Activated effector memory CD4-positive, alpha-beta T cell treated with Interleukin-2 at 50 U/mL for 16 hours (primary cell): ENCODE data around the gene SNX14.
"Not testable (repeated sequence)": the region's sequence is repeated elsewhere in the genome, so short reads cannot be mapped to it uniquely, and the experiment has no call there.

Experiments
- DNase-seq: peaks from one replicate; pipeline ENCODE4 v3.0.0-alpha.2; 2020

The SNX14 gene

GRCh38 chr6:85585741-85586140 lies 7.9 kb downstream of the SNX14 start:
- DNase-seq: no peak

DNA sequence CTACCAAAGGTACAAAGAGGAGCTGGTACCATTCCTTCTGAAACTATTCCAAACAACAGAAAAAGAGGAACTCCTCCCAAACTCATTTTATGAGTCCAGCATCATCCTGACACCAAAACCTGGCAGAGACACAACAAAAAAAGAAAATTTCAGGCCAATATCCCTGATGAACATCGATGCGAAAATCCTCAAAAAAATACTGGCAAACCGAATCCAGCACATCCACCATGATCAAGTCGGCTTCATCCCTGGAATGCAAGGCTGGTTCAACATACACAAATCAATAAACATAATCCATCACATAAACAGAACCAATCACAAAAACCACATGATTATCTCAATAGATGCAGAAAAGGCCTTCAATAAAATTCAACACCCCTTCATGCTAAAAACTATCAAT lies 10.8 kb downstream of the SNX14 start:
- not testable (repeated sequence) for DNase-seq

- no peak for DNase-seq
Observed at GRCh38 chr6:85581572-85581971, 12.1 kb downstream of the SNX14 start.

- DNase-seq: no peak
Observed at GRCh38 chr6:85580878-85581267, 12.8 kb downstream of the SNX14 start.

DNA sequence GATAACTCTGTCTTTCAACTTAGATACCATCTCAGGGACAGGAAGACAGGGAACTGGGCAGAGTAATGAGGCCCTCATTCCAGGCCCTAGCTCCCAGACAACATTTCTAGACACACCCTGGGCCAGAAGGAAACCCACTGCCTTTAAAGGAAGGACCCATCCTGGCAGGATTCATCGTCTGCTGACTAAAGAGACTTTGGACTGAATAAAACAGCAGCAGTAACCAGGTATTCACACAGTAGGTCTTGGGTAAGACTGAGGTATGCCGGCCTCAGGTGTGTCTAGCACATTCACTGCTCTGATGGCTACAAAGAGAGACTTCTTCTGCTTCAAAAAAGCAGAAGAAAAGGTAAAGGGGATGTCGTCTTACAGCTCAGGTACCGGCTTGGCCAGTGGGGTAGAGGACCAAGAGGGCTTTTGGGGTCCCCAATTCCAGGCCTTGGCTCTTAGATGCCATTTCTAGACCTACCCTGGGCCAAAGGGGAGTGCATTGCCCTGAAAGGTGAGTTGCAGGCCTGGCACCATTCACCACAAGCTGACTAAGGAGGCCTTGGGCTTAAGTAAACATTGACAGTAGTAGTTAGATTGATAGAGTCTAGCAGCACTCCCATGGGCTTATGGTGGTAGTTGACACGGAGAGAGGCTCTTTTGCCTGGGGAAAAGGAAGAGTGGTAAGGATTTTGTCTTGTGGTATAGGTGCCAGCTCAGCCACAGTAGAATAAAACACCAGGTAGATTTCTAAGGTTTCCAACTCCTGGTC lies 13.4 kb downstream of the SNX14 start:
- DNase-seq: no peak

- no peak for DNase-seq
Observed at GRCh38 chr6:85579581-85579980, 14.1 kb downstream of the SNX14 start.

GRCh38 chr6:85576476-85576875 lies 17.2 kb downstream of the SNX14 start:
- DNase-seq: no peak

GRCh38 chr6:85574932-85575598 lies 18.6 kb downstream of the SNX14 start:
- DNase-seq: no peak

DNA sequence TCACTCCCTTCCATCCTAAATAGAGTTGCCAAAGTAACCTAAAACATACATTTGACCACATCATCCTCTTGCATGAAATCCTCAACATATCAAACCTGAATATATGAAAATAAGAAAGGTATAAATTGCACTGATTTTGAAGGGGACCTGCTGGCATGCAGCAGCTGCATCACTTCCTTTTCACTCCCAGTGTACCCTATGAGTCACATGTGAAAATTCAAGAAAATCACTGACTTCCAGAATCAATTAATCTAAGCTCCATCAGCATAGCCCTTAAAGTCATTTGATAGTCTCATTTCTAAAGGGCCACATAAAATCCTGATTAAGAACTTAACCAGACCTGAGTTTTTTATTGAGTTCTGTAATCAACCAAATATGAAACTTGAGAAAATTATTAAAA lies 24.3 kb downstream of the SNX14 start:
- DNase-seq: no peak

GRCh38 chr6:85568411-85568810 lies 25.2 kb downstream of the SNX14 start:
- no peak for DNase-seq

GRCh38 chr6:85565736-85566135 lies 27.9 kb downstream of the SNX14 start:
- DNase-seq: no peak

- not testable (repeated sequence) for DNase-seq
Observed at GRCh38 chr6:85564223-85564622, 29.4 kb downstream of the SNX14 start.

DNA sequence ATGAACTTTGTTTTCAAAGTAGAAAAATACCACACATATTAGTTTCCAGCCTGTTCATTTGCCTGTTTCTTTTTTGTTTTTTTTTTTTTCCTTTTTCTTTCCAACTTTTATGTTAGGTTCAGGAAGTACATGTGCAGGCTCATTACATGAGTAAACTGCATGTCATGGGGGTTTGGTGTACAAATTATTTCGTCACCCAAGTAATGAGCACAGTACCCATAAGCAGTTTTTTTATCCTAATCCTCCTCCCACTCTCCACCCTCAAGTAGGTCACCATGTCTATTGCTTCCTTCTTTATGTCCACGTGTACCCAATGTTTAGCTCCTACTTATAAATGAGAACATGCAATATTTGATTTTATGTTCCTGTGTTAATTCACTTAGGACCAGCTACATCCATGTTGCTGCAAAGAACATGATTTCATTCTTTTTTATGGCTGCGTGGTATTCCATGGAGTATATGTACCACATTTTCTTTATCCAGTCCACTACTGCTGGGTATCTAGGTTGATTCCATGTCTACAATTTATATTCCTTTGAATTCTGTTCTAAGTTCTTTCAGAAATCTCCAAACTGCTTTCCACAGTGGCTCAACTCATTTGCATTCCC lies 31.8 kb downstream of the SNX14 start:
- DNase-seq: no peak

DNA sequence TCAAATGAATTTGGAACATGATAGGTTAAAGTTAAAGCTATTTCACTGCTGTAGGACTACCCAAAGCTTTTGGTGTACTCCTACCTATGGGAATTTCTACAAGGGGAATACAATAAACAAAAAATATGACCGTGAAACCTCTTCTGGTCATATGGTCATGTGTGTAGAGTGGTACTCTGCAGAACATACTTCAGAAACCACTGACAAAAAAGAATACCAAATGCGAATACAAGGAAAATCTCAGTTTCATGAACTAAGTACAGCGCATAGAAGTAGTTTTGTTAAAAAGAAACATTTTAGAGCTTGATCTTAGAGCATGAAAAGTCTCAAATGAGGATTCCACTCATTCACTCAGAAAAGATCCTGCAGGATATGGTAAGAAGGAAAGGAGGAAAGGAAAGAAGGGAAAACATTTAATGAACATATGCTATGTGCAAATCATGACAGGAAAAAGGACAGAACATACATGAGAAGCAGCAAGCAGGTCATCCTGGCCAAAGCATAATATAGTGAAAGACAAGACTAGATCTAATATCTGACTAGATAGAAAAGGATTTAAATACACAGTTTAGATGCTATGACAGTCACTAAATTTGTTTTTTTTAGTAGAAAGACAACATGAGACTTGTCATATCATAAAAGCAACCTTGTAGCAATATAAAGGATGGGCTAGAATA lies 36.5 kb downstream of the SNX14 start:
- no peak for DNase-seq

GRCh38 chr6:85552652-85553051 lies 41.0 kb downstream of the SNX14 start:
- DNase-seq: no peak

DNA sequence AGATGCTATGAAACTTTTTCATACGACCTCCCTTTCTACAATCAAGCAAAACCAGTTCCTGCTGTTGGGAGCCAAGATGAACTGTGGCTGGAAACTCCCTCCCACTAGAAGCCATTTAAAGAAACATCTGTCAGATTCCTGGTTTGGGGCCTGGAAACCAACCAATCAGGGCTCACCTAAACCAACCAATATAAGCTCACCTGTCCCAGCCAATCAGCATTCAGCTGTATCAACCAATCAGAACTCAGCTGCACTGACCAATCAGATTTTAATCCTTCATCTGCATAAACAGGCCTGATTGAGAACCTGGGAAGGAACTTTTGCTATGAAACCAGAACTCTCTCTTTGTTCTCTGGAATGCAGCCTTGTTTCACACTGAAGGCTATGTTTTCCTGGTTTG lies 42.4 kb downstream of the SNX14 start:
- DNase-seq: no peak

DNA sequence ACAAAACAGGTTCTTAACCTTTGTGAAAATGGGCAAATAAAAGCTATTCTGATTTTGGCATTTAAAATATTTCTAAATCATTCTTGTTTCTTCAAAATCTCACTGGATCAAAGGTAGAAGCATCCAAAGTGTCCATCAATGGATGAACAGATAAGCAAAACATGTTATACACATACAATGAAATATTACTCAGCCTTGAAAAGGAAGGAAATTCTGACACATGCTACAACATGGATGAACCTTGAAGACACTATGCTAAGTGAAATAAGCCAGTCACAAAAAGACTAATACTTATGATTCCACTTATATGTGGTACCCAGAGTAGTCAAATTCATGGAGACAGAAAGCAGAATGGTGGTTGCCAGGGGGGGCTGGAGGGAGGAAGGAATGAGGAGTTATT lies 45.9 kb downstream of the SNX14 start:
- no peak for DNase-seq

DNA sequence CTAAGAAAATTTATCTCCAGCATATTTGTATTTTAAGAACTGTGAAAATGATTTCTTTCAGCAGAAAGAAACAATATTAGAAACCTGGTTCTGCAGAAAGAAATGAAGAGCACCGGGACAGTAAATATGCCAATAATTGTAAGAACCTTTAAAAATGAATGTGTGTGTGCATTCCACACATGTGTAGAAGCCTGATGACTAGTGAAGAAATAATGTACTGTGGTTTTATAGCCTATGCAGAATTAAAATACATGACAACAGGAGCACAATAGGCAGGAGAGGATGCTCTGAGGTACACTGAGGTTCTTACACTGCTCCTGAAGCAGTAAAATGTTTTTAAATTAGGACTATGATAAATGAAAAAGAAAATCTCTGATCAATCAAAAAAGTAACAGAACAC lies 48.9 kb downstream of the SNX14 start:
- no peak for DNase-seq

- DNase-seq: no peak
Observed at GRCh38 chr6:85537055-85537494, 56.6 kb downstream of the SNX14 start.

DNA sequence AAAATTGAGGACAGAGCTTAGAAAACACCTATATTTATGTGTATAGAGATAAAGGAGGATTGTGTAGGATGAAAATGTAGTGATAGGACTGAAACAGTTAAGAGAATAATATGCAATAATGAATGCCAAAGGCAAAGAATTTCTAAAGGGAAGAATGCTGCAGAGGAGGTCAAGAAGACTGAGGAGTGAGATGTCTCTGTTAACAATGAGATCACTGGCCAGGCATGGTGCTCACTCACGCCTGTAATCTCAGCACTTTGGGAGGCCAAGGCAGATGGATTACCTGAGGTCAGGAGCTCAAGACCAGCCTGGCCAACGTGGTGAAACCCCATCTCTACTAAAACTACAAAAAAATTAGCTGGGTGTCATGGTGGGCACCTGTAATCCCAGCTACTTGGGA lies 69.4 kb downstream of the SNX14 start:
- not testable (repeated sequence) for DNase-seq

DNA sequence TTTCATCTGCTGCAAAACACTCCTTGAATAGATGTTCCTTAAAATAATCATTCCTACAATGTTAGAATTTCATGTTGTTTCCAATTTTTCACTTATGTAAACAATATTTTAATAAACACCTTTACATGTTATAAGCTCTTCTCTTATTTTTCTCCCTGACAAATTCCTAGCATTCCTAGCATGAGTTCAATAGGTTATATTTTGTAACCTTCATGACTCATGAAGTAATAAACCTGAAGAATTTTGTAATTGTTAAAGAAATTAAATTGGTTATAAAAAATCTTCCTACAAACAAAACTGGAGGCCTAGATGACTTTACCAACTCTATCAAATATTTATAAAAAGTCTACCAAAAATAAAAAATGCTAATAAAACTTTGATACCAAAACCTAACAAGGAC lies 77.5 kb downstream of the SNX14 start:
- DNase-seq: no peak

DNA sequence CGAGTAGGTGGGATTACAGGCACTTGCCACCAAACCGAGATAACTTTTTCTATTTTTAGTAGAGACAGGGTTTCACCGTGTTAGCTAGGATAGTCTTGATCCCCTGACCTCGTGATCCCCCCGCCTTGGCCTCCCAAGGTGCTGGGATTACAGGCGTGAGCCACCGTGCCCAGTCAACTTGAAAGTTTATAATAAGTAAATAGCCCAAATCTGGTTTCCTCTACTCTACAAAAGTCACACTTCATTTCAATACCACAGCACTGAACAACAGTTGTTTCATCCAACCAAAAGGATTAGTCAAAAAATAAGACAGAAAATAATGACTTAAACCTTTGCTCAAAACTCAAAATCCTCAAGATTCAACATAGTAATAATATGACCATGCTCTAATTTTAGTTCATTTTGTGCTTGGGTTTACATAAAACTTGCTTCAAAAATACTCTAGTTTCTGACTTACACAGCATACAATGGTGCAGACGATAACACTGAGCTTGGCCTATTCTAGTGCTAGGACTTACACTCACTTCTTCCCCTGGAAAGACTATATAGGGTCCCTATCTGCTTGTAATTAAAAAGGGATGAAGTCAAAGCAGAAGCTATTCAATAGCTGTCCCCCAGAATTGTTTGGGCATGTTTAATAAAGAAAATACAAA lies 87.1 kb downstream of the SNX14 start:
- DNase-seq: no peak

DNA sequence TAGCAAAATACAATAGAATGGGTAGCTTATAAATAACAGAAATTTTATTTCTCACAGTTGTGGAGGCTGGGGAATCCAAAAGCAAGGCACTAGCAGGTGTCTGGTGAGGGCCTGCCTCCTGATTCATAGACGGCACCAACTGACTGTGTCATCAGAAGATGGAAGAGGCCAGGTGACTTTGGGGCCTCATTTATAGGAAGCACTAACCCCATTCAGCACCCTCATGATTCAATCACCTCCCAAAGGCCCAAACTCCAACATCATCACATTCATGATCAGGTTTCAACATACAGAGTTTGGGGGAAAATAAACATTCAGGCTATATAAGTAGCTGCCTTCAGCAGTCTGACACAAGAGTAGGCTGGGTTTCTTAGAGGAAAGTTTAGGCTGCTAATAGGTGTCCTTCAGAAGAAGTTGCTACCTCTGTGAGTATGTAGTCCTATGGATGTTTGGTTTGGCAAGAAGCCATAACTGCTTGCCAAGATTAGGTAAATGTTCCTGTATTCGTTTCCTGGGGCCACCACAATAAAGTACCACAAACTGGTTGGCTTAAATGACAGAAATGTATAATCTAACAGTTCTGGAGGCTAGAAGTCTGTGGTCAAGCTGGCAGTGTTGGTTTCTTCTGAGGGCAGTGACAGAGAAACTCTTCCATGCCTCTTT lies 94.9 kb downstream of the SNX14 start:
- DNase-seq: no peak
